Left cardiac atrium (tissue), 4 donors: ENCODE measurements around the gene SLC37A4. TPM values are rescaled to one million over a fixed set of nuclear protein-coding genes. Genes with fewer than 3 reads are reported as not detected.
"Not testable (repeated sequence)": the region's sequence is repeated elsewhere in the genome, so short reads cannot be mapped to it uniquely, and the experiment has no call there.

ENCODE experiments used
- ATAC-seq, 2 donors: fragments of 200-7000 bp; cut with Tn5 transposase; one replicate each; pipeline ENCODE4 v1.9.1; 2020; ENCODE audit warnings: mild to moderate bottlenecking in 2 of 2, moderate library complexity in 2 of 2
- DNase-seq: peaks from one replicate; pipeline ENCODE4 v3.0.0-alpha.2; 2020
- intact Hi-C, 2 donors: fragments of 100-400 bp; cut with DNase I; formaldehyde crosslinking; loops; one replicate each; pipeline versions ENCODE4 v1.14.1 to v1.15.1; 2022 to 2023
- total RNA-seq, 2 donors: library from RNA; stranded (reverse); fragmentation: NEBNext Ultra II Directional; extraction: Animal tissue kit (Norgen Biotek cat#: 25700); gene quantifications; one replicate each; pipeline ENCODE4 v1.2.1, GENCODE V29; 2021
- donor health status: DM: no; HTN: yes; CAD: no.
- donor health status: DM: no; HTN: yes; CAD: no; lungs with severe emphysema.
- donor health status: DM: yes; HTN: yes; CAD: no.
- donor health status: Dilated cardiomyopathy.

SLC37A4 gene
- total RNA-seq, 2 donors from 2014 or later, result 7.2 to 8.4 TPM

DNA sequence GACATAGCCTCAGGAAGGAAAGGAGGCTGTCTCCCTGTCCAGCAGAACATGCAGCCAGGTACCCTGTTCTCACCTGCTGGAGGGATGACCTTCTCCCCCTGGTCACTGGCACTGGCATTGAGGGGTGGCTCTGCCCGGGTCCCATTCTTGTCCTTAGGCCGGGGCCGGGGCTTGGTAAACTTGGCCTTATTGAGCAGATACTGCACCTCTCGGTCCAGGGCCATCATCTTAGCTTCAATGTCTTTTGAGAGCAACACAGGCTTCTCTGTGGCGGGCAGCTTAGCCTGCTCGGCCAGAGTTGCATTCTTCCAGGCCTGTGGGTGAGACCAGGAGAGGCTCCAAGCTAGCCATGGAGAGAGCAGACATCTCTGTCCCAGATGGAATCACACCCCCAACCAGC, 15.8 kb upstream of the SLC37A4 start:
- intact Hi-C loops, result no loop called here
- ATAC-seq (no peak), DNase-seq (no peak)

DNA sequence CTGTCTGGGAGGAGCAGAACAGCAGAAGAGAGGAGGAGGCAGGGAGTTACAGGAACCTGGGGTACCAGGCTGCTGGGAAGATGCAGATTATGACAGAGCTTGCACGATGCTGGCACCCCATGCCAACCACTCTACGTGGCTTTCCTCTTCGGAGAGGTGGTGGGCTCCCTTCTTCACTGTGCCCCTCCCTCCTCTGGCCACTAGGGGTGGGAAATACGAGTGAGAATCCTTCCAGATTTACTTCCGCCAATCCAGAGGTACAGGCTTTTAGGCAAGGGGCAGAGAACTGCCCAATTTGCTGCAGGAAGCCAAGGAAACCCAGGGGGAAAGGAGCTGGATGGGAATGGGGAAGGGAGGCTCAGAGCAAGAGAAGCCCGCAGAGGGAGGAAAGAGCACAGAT, 14.0 kb upstream of the SLC37A4 start:
- intact Hi-C loops, result no loop called here
- DNase-seq (no peak), ATAC-seq (no peak)

DNA sequence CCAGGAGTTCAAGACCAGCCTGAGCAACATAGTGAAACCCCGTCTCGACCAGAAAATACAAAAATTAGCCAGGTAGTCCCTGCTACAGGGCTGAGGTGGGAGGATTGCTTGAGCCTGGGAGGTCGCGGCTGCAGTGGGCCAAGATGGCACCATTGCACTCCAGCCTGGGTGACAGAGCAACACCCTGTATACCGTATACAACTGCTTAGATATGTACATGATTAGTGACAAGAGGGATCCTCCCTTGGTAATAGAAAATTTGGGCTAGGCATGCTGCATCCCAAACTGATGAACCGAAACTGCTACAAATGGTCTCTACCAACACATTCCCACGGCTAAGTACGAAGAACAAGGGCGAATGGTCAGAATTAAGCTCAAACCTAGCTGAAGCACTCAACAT, 12.2 kb upstream of the SLC37A4 start:
- no peak for ATAC-seq
- no peak for DNase-seq
- intact Hi-C loops, result no loop called here

DNA sequence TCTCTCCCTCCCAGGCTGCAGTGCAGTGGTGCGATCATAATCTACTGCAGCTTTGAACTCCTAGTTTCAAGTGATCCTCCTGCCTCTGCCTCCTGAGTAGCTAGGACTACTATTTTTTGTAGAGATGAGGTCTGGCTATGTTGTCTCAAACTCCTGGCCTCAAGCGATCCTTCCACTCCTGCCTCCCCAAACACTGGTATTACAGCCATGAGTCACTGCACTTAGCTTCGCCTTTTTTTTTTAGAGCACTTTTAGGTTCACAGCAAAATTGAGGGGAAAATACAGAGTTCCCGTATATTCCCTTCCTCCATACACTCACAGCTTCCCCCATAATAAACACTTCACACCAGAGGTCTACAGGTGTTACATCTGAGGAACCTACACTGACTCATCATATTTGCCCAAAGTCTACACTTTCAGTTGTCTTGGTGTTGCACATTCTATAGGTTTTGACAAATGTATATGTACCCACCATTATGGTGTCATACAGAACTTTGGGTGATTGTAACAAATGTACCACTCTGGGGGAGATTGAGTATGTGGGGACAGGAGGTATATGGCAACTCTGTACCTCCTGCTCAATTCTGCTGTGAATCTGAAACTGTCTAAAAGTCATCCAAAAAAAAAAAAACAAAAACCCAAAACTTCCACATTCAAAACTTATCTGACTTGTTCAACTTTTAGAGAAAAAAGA, 11.3 kb upstream of the SLC37A4 start:
- DNase-seq (no peak), ATAC-seq (no peak)
- intact Hi-C loops, result no loop called here

DNA sequence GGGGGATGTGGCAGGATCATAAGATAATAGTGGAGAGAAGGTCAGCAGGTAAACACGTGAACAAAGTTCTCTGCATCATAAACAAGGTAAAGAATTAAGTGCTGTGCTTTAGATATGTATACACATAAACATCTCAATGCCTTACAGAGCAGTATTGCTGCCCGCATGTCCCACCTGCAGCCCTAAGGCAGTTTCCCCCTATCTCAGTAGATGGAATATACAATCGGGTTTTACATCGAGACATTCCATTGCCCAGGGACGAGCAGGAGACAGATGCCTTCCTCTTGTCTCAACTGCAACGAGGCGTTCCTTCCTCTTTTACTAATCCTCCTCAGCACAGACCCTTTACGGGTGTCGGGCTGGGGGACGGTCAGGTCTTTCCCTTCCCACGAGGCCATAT, 8.8 kb upstream of the SLC37A4 start:
- intact Hi-C loops, ATAC-seq, DNase-seq: not testable (repeated sequence)

DNA sequence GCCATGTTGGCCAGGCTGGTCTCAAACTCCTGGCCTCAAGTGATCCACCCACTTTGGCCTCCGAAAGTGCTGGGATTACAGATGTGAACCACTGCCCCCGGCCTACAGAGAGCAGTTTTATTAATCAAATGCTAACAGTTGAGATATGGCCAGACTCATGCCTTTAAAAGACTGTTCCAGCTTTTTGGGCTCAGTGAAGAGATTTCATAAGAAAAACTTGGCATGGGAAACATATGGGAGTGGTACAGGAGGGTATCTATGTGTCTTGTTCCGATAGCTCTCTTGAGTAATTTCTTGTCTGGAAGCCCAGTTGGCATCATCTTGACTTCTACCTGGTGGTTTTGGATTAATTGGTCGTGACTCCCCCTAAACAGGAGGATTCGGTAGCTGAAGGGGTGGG, 8.2 kb upstream of the SLC37A4 start:
- DNase-seq (no peak), ATAC-seq (peak in 1 of 2 donors; percentile 72)

DNA sequence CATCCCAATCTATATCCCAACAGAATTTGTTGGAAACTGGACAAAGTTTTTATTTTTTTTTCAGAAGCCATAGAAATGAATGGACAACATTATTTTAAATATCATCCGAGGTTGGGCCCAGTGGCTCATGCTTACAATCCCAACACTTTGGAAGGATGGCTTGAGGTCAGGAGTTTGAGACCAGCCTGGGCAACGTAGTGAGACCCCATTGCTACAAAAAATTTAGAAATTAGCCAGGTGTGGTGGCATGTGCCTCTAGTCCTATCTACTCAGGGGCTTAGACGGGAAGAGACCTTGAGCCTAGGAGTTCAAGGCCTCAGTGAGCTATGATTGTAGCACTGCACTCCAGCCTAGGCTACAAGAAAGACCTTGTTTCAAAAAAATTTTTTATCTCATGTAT, 4.1 kb upstream of the SLC37A4 start:
- DNase-seq (no peak), ATAC-seq (no peak)
- intact Hi-C loops, result no loop called here

More for the DNA sequence above, 8.2 kb upstream of the SLC37A4 start:
- intact Hi-C loops, result no loop called here

DNA sequence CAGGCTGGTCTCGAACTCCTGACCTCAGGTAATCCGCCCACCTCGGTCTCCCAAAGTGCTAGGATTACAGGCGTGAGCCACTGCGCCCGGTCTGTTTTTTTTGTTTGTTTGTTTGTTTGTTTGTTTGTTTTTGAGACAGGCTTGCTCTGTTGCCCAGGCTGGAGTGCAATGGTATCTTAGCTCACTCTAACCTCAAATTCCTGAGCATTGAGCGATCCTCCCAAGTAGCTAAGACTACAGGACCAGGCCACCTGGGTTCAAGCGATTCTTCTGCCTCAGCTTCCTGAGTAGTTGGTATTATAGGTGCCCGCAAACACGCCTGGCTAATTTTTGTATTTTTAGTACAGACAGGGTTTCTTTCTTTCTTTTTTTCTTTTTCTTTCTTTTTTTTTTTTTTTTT, 2.7 kb upstream of the SLC37A4 start:
- ATAC-seq, intact Hi-C loops, DNase-seq: not testable (repeated sequence)

DNA sequence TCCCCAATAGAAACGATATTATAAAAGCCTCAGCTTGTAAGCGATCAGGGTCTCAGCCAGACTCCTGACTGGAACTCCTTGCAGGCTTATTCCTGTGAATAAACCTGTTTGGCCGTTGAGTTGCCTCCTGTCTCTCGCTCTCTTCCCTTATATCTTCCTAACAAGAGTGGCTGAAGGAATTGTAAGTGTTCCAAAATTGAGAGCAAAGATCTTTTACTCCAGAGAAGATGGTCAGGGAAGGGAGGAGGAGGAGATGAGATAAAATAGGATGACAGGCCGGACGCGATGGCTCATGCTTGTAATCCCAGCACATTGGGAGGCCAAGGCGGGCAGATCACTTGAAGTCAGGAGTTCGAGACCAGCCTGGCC, 1.2 kb upstream of the SLC37A4 start:
- no peak for ATAC-seq
- intact Hi-C loops, result no loop called here
- DNase-seq, result no peak

DNA sequence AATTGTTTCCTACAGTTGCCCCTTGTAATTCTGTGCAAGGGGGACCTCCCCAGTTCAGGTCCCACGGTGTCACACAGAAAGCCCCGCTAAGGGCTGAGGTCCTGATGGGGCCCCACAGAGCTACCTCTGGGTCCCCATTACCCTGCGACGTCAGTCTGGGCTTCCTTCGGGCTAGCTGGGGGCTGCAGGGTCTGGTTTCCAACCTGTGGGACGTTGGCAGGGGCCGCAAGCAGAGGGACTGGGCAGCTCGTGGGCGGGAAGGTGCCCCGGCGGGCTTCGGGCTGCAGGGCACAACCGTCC, 698 bp downstream of the SLC37A4 start:
- ATAC-seq, result no peak

DNA sequence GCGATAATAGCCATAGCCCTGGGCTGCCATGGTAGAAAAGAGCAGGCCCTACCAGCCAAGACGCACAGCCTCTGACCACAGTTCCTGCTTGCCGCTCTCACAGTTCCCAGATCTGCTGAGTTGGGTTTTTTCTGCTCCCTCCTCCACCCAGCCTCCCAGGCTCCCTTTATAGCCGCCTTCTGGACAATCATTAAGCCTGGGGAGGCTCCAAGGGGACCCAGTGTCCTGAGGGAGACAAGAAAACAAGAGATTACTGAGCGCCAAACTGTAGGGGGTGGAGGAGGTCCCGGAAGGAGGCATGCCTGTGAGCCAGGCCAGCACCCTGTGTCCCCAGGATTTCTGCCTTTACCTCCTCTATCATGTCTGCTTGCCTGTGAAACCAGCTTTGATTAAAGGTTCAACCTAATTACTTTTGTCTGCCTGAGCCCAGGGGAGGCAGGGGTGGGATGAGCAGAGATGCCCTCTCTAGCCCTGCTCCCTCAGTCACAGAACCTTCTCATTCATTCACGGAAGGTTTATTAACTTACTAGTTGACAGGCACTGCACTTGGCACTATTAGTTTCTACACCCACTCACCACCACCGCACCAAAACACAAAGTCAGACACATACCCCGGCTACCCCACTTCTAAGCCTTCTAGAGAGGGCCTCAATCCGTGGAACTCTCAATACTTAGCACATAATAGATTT, 1.2 kb downstream of the SLC37A4 start:
- intact Hi-C loops, result no loop called here
- DNase-seq, result no peak
- ATAC-seq, result peak; percentile 2 to 5

More for the DNA sequence above, 698 bp downstream of the SLC37A4 start:
- DNase-seq, result no peak
- intact Hi-C loops, result no loop called here

DNA sequence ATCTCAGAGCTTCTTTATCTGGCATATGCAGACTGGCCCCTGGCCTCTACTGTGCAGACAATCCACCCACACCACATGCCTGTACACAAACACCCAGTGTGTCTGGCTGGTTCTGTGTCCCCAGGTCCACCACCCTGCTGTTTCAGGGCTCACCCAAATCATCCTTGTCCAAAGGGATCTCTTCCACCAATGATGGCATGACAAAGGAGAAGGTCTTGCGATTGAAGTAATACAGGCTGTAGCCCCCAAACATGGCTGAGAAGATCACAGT, 1.7 kb downstream of the SLC37A4 start:
- no peak for DNase-seq
- no peak for ATAC-seq
- intact Hi-C loops, result no loop called here

DNA sequence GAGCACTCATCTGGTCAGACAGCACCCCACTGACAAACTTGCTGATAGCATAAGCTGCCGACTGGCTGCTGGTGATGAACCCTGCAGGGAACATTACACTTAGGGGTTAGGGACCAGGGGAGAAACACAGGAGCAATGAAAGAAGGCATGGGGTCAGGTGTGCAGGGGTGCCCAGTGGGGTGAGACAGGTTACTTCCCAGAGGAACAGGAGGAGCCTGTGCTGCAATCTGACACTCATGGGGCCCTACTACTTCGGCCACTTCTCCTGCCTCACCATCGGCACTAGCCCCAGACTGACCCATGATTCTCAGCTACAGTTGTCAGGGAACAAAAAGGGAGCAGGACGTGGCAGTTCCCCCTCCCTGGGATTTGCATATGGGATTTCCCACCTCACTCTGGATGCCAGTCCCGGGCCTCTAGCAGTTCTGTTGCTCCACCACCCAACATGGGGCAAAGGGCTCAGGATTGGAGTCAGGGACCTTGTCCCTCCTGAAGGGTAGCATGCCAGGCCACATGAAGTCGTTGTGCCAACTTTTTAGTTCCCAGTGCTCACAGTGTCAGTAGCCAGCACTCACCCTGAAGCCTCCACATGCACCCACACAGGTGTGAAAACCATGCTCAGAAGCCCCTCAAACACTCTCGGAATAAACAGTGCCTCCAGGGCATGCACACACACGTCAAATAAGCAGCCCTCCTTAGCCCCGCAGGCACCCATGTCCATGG, 2.2 kb downstream of the SLC37A4 start:
- ATAC-seq (no peak), DNase-seq (no peak)

DNA sequence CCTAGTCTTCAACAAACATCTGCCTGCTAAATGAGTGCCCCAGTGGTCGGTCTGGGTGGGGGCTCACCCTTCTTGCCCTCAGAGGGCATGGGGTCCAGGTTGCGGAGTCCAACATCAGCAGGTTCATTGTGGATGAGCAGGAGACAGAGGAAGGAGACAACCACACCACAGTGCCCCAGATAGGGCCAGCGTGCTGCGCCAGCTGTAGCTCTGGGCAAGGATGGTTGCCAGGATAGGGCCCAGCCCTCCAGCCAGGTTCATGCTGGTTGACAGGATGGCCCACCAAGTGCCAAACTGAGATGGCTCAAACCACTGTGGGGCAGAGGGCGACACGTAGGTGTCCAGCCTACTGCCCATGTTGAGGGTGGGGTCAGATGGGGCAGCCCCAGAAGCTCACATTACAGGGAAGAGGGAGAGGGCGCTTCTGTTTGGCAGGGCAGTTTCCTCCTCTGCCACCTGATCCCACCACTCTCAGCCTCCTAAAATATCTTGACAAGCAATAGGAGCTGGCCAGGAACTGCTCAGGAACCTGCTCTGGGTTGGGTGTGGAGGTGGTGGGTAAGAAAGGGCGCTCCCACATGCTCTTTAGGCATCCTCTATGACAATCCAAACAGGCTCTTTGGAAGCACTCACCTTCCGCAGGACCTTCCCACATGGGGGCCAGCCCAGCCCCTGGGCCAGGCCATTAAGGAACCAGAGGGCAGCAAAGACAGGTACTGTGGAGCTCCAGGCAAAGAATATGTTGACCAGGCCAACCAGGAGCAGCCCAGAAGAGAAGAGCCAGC, 2.9 kb downstream of the SLC37A4 start:
- intact Hi-C loops, result no loop called here
- ATAC-seq, result no peak

More for the DNA sequence above, 2.2 kb downstream of the SLC37A4 start:
- intact Hi-C loops, result no loop called here

DNA sequence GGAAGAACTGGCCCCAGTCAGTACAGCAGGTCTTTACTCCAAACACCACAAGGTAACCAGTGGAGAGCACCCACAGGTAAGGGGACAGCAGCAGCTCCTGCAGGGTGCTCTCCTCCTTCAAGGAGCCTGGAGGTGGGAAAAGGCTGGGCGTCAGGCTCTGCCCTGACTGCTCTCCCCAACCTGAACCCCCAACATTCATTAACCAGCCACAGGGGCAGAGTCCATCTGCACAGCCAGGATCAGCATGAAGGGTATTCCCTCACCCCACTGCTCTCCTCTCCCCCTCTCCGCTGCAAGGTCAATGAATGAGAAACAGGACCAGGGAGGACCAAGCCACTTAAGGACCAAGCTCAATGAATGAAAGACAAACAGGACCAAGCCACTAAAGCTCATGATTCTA, 3.7 kb downstream of the SLC37A4 start:
- DNase-seq, result no peak
- intact Hi-C loops, result no loop called here
- ATAC-seq, result no peak

More for the DNA sequence above, 2.9 kb downstream of the SLC37A4 start:
- no peak for DNase-seq

DNA sequence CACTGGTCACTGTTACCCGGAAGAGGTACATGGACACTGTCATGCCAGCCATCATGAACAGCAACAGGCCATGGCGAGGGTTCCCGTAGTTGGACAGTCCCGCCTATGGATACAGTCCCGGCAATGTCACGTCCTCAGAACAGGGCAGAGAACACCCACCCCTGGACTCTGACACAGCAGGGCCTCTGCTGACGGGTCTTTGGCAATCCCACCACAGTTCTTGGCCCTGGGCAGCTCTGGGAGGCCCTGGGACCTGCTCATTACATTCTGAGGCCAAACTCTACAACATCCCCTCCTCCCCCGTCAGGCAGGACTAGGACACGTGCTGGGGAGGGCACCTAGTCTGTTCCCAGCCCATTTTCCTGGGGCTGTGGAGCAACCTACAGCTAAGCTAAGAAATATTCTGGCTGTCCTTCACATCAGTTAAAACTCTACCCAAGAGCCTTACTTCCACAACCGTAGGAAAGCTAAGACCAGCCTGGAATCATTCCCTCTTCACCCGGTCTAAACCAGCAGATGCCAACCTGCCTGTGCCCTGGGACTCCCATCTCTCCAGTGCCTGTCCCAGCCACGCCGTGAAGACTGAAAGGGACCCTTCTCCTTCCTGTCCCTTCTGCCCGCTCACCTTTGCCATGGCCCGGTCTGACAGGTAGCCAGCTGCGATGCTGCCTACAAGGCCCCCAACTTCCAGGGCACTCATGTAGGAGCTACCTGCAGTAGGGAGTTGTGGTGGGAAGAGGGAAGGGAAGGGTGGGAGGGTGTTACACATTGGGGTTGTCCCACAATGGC, 4.5 kb downstream of the SLC37A4 start:
- intact Hi-C loops, result no loop called here
- ATAC-seq (peak in 1 of 2 donors; percentile 21), DNase-seq (no peak)

DNA sequence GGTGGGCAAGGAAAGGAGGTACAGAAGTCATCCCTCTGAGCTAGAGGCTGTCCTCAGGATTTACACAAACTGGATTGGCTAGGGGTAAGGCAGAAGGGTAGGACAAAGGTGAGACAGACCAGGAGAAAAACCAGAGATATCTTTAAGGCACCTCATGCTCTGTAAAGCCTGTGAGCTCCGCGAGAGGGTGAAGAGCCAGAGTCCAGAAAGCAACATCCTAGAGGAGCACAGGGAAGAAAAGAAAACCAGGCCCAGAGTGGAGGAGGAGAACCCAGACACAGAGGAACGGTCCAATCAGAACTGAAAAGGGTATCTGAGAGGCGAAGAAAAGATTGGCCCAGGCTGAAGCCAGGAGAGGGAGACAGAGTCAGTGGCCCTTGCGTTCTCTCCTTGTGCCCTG, 5.1 kb downstream of the SLC37A4 start:
- DNase-seq (no peak), ATAC-seq (no peak)
- intact Hi-C loops, result no loop called here

DNA sequence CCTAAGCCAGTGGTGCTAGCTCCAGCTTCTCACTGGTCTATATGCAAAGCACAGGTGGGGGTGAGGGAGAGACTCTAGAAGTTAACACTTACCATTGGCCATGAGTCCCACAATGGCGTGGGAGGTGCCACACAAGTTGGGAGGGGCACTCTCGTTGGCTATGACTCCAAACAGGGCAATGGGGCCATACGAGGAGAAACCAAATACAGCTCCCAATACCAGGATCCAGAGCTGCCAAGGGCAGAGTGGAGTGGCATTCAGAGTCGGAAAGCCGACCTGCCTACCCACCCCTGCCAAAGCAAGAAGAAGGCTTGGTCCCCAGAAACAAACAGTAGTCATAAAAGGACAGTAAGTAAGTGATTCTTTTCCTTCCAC, 5.6 kb downstream of the SLC37A4 start:
- intact Hi-C loops, result no loop called here
- ATAC-seq (no peak), DNase-seq (no peak)

DNA sequence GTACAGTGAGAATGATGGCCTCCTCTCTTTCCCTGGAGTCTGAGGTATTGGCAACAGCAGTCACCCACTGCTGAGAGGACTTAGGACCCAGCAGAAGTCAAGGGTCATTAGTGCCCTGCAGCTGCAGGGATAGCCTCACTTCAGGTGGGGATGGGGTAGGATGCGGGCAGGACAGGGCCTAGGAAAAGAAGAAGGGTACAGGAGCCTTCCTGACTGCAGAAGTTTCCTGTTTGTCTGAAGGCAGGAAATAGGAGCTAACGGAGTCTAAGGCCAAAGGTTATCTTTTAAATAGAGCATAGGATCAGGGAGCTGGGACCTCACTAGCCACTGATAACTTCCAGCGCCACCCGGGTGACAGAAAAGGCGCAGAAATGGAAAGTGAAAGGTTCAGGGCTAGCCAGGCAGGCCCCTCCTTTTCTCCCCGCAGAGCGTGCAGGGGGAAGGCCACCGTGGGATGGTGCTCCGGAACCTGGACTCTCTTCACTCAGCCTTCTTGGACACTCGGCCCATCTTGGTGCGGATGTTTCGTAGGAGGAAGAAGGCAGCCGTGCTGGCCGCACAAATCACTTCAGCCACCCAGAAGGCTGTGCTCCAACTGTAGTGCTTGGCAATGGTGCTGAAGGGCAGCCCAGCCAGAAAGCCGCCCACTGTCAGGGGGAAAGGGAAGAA, 6.1 kb downstream of the SLC37A4 start:
- DNase-seq (no peak), ATAC-seq (peak in 1 of 2 donors; percentile 16)
- intact Hi-C loops, result no loop called here
